Right lobe of liver (tissue), 4 donors: ENCODE data around the gene SPTLC2.

ENCODE experiments used
- POLR2A ChIP-seq: fragments of 450-650 bp; IDR thresholded peaks from one replicate; pipeline ENCODE4 v1.6.1; 2017; ENCODE audit warnings: antibody characterized with exemption, mild to moderate bottlenecking
- TF ChIP-seq, protein P1 (sequence below), 4 donors: fragments of 200-600 bp in 3 of 4; fragments of 450-650 bp in 1 of 4; IDR thresholded peaks; one replicate each; pipeline versions ENCODE4 v1.5.1 to v1.8.0; 2016 to 2022; ENCODE audit warnings: antibody characterized with exemption in 4 of 4, mild to moderate bottlenecking in 2 of 4
- donor health status: DM: no; HTN: no; CAD: no.
- donor health status: DM: no; HTN: no; CAD: no.
- donor health status: DM: no; HTN: yes; CAD: no.

DNA sequence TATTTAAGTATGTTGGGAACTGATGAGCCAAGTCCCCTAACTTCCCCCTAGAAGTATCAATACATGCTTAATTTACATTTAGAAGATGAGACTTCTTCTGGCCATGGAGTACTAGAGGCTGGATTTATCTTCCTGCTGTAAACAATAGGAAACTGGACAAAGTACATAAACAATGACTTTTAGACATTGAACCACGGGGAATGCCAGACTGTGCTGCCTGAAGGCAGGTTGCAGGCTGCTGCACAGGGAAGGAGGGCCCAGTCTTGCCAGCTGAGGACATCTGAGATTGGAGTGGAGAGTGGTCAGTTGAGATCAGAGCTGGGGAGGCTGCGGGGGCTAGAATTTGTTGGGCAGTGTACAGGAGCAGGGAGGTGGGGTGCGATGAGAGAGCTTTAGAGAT, 93.3 kb downstream of the SPTLC2 start:
- TF ChIP-seq, protein P1, sequence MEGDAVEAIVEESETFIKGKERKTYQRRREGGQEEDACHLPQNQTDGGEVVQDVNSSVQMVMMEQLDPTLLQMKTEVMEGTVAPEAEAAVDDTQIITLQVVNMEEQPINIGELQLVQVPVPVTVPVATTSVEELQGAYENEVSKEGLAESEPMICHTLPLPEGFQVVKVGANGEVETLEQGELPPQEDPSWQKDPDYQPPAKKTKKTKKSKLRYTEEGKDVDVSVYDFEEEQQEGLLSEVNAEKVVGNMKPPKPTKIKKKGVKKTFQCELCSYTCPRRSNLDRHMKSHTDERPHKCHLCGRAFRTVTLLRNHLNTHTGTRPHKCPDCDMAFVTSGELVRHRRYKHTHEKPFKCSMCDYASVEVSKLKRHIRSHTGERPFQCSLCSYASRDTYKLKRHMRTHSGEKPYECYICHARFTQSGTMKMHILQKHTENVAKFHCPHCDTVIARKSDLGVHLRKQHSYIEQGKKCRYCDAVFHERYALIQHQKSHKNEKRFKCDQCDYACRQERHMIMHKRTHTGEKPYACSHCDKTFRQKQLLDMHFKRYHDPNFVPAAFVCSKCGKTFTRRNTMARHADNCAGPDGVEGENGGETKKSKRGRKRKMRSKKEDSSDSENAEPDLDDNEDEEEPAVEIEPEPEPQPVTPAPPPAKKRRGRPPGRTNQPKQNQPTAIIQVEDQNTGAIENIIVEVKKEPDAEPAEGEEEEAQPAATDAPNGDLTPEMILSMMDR (IDR thresholded peaks at IDR 0.05): no peak
- TF ChIP-seq POLR2A: no peak
